RWPE1 (cell line): ENCODE measurements around the gene IKZF4.
"Not testable (repeated sequence)": the region's sequence is repeated elsewhere in the genome, so short reads cannot be mapped to it uniquely, and the experiment has no call there.

Experiments
- CTCF ChIA-PET: fragments of 350-600 bp; sonication (Branson Sonifier 250); formaldehyde crosslinking; extraction: SDS; loops from one replicate; lab custom pipeline; 2021; lab: Yijun Ruan, JAX
- POLR2A ChIA-PET: fragments of 400-600 bp; formaldehyde crosslinking; extraction: SDS; loops from one replicate; lab custom pipeline; 2020; ENCODE audit warnings: antibody characterized with exemption; ENCODE audit not compliant: low non-redundant PET; lab: Yijun Ruan, JAX
- DNase-seq: peaks from one replicate; pipeline ENCODE4 v3.0.0; 2012; ENCODE audit warnings: low spot score
- H3K27ac ChIP-seq: fragments of 450-650 bp; 2 replicates; pipeline ENCODE4 v1.5.1; 2017
- CTCF ChIP-seq: fragments of 450-650 bp; conservative IDR thresholded peaks from 2 replicates; pipeline ENCODE4 v1.5.1; 2017; ENCODE audit warnings: low read depth, mild to moderate bottlenecking

Gene IKZF4

DNA sequence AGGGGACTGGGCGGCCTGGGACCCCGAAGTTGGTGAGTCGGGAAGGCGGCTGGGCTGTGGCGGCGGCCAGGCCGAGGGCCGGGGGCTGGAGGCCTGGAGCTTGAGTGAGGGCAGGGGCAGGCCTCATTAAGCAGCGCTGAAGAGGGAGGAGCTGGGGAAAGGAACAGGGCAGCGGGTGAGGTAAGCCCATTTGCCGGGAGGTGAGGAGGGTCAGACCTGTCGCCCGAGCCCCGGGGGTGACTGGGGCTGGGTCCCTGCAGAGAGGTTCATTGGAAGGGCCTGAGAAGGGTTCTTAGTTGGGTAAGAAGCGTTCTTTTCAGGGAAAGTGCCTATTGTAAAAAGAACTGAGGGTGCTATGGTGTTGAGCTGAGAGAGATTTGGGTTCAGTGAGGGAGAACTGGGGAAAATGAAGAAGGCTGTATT lies 46.5 kb upstream of the IKZF4 start:
- CTCF ChIA-PET: interaction anchor here (0.5 to 1.1 kb wide), 3 partner anchors 145 to 1683 kb away, joined by 3 to 5 read pairs (median 3); no protein-coding TSS in a partner anchor
- TF ChIP-seq CTCF: no peak
- peak overlapping the region; percentile 89 for H3K27ac ChIP-seq
- peak; percentile 62 for DNase-seq
- POLR2A ChIA-PET: interaction anchor here (0.5 to 1.6 kb wide), 7 partner anchors 17 to 149 kb away, joined by 3 to 9 read pairs (median 3); no protein-coding TSS in a partner anchor

DNA sequence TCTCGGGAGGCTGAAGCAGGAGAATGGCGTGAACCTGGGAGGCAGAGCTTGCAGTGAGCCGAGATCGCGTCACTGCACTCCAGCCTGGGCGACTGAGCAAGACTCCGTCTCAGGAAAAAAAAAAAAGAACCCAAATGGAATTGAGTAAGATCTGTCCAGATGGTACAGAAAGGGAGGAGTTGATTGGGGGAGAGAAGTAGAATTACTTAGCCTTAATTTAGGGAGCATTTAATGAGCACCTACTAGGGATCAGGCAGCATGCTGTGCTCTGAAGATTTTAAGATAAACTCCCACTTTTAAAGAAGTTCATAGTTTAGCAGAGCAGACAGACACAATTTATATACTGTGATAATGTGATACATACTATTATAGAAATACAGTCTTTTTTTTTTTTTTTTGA lies 42.5 kb upstream of the IKZF4 start:
- TF ChIP-seq CTCF: no peak
- no peak for DNase-seq
- POLR2A ChIA-PET: no interaction called here
- no peak overlapping the region for H3K27ac ChIP-seq
- CTCF ChIA-PET: no interaction called here

- DNase-seq: no peak
- ChIA-PET POLR2A (no interaction called here), CTCF (no interaction called here)
- no peak overlapping the region for H3K27ac ChIP-seq
- TF ChIP-seq CTCF: no peak
These were observed 41.8 kb upstream of the IKZF4 start for GRCh38 chr12:55979069-55979468.

GRCh38 chr12:55981882-55982281 lies 39.0 kb upstream of the IKZF4 start:
- POLR2A ChIA-PET, DNase-seq: not testable (repeated sequence)
- CTCF ChIA-PET: interaction anchor here (0.6 kb wide), 1 partner anchor 14 kb away, joined by 4 read pairs; no protein-coding TSS in a partner anchor
- H3K27ac ChIP-seq: peak overlapping the region; percentile 56

- TF ChIP-seq CTCF: no peak
- ChIA-PET POLR2A (no interaction called here), CTCF (interaction anchor here (0.6 to 0.7 kb wide), 2 partner anchors 9 to 14 kb away, joined by 3 to 4 read pairs; no protein-coding TSS in a partner anchor)
- DNase-seq: no peak
- no peak overlapping the region for H3K27ac ChIP-seq
These were observed 38.4 kb upstream of the IKZF4 start for GRCh38 chr12:55982319-55982936.

DNA sequence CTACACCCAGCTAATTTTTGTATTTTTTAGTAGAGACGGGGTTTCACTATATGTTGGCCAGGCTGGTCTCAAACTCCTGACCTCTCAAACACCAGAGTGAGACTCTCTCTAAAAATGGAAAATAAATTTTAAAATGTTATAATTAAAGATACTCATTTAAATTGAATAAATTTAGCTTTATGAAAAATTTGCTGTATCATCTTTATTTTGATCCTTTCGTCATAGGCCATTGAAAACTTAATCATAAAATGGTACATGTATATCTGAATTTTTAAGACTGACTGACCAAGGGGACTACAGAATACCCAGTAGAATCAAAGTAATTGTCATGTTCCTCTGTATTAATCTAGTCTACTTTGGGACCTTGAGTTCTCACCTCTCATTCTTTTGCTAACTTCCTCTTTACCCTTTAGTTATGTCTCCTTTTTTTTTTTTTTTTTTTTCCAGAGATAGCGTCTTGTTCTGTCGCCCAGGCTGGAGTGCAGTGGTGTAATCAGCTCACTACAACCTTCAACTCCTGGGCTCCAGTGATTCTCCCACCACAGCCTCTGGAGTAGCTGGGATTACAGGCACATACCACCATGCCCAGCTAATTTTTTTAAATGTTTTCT lies 37.5 kb upstream of the IKZF4 start:
- TF ChIP-seq CTCF: no peak
- POLR2A ChIA-PET: interaction anchor here (0.6 kb wide), 1 partner anchor 1522 kb away, joined by 7 read pairs; no protein-coding TSS in a partner anchor
- no peak for DNase-seq
- no peak overlapping the region; the same call in 1 of the 2 replicates for H3K27ac ChIP-seq
- CTCF ChIA-PET: no interaction called here

DNA sequence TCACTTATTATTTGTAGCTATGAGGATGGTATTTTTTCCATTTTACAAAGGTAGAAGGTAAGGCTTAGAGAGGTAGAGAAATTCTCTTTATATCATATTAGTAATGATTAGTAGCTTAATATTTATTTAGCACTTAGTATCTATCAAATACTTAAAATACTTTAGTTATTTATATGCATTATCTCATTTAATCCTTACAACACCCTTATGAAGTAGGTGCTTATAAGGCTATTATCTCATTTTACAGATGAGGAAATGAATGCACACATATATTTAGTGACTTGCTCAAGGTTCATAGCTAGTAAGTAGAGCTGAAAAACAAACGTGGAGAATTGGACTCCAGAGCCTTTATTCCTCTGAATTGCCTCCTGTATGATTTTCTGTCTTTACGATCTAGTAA lies 36.0 kb upstream of the IKZF4 start:
- ChIA-PET CTCF (interaction anchor here (0.6 to 1.8 kb wide), 2 partner anchors 11 to 48 kb away, joined by 3 to 6 read pairs; no protein-coding TSS in a partner anchor), POLR2A (no interaction called here)
- no peak for DNase-seq
- no peak for TF ChIP-seq CTCF
- H3K27ac ChIP-seq: no peak overlapping the region
